HG03469 (cell line): Measurements from ENCODE around the gene ARHGAP12.

Source experiments
- ATAC-seq: cut with Tn5 transposase; IDR thresholded peaks from one replicate; pipeline ENCODE4 v1.9.1; 2021; ENCODE audit warnings: mild to moderate bottlenecking, moderate library complexity, moderate number of reproducible peaks; ENCODE audit not compliant: unreplicated experiment

ARHGAP12 gene

GRCh38 chr10:31885971-31886370, 42.7 kb downstream of the ARHGAP12 start:
- no peak for ATAC-seq

- no peak for ATAC-seq
These were observed 44.2 kb downstream of the ARHGAP12 start for GRCh38 chr10:31884386-31884785.

GRCh38 chr10:31883397-31883796, 45.2 kb downstream of the ARHGAP12 start:
- no peak for ATAC-seq

- ATAC-seq, result no peak
These were observed 50.1 kb downstream of the ARHGAP12 start for GRCh38 chr10:31878486-31878885.

- ATAC-seq, result no peak
These were observed 51.8 kb downstream of the ARHGAP12 start for GRCh38 chr10:31876652-31877352.

GRCh38 chr10:31875608-31876007, 53.0 kb downstream of the ARHGAP12 start:
- ATAC-seq, result no peak

- no peak for ATAC-seq
These were observed 54.9 kb downstream of the ARHGAP12 start for GRCh38 chr10:31873724-31874123.

GRCh38 chr10:31871266-31872065, 57.2 kb downstream of the ARHGAP12 start:
- ATAC-seq, result no peak

- no peak for ATAC-seq
These were observed 61.0 kb downstream of the ARHGAP12 start for GRCh38 chr10:31867646-31868045.

- no peak for ATAC-seq
These were observed 62.4 kb downstream of the ARHGAP12 start for GRCh38 chr10:31866118-31866670.

GRCh38 chr10:31864834-31865518, 63.7 kb downstream of the ARHGAP12 start:
- ATAC-seq, result no peak

GRCh38 chr10:31855033-31855432, 73.6 kb downstream of the ARHGAP12 start:
- ATAC-seq, result no peak

GRCh38 chr10:31853629-31854028, 75.0 kb downstream of the ARHGAP12 start:
- ATAC-seq, result no peak

- no peak for ATAC-seq
These were observed 77.4 kb downstream of the ARHGAP12 start for GRCh38 chr10:31851216-31851615.

GRCh38 chr10:31847515-31847914, 81.1 kb downstream of the ARHGAP12 start:
- ATAC-seq, result no peak

GRCh38 chr10:31838709-31839108, 89.9 kb downstream of the ARHGAP12 start:
- no peak for ATAC-seq

- no peak for ATAC-seq
These were observed 90.6 kb downstream of the ARHGAP12 start for GRCh38 chr10:31838065-31838464.

GRCh38 chr10:31836569-31837406, 91.8 kb downstream of the ARHGAP12 start:
- peak; percentile 50 for ATAC-seq

GRCh38 chr10:31833753-31834152, 94.9 kb downstream of the ARHGAP12 start:
- no peak for ATAC-seq

GRCh38 chr10:31832261-31832660, 96.4 kb downstream of the ARHGAP12 start:
- ATAC-seq, result no peak
